Measurements from ENCODE around the gene LRBA.

Gene LRBA

GRCh38 chr4:150943818-150944217 lies 71.3 kb downstream of the LRBA start:
- no peak for DNase-seq (ENCODE audit: low read depth)
- no peak for TF ChIP-seq CTCF (IDR thresholded peaks at IDR 0.05; ENCODE audit: control insufficient read depth, extremely low read depth, insufficient read depth)
- no peak overlapping the region for H3K4me3 ChIP-seq (ENCODE audit: low read depth, low read length)

GRCh38 chr4:150943126-150943525 lies 72.0 kb downstream of the LRBA start:
- no peak overlapping the region for H3K4me3 ChIP-seq (ENCODE audit: low read depth, low read length)
- DNase-seq (ENCODE audit: low read depth), result no peak
- TF ChIP-seq CTCF (IDR thresholded peaks at IDR 0.05; ENCODE audit: control insufficient read depth, extremely low read depth, insufficient read depth), result no peak

DNA sequence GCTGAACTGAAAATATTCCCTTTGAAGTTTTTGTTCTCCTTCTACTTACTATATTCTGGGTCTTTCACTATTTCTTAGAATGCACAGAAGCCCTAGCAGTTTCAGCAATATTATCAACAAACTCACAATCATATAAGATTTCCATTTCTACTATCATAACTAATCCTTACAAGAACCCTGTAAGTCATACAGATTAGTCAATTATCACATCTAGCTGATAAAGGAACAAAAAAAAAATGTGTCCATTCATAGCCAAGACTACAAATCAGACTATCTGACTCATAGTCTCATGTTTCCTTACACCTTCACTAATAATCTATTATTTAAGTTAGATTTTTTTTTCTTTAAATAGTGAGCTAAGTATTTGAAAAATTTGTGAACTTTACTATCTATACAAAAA lies 72.5 kb downstream of the LRBA start:
- H3K4me3 ChIP-seq (ENCODE audit: low read depth, low read length), result no peak overlapping the region
- DNase-seq (ENCODE audit: low read depth), result no peak
- TF ChIP-seq CTCF (IDR thresholded peaks at IDR 0.05; ENCODE audit: control insufficient read depth, extremely low read depth, insufficient read depth), result no peak

- DNase-seq (ENCODE audit: low read depth), result no peak
- TF ChIP-seq CTCF (IDR thresholded peaks at IDR 0.05; ENCODE audit: control insufficient read depth, extremely low read depth, insufficient read depth), result no peak
- H3K4me3 ChIP-seq (ENCODE audit: low read depth, low read length), result no peak overlapping the region
Observed at GRCh38 chr4:150940123-150940522, 75.0 kb downstream of the LRBA start.

DNA sequence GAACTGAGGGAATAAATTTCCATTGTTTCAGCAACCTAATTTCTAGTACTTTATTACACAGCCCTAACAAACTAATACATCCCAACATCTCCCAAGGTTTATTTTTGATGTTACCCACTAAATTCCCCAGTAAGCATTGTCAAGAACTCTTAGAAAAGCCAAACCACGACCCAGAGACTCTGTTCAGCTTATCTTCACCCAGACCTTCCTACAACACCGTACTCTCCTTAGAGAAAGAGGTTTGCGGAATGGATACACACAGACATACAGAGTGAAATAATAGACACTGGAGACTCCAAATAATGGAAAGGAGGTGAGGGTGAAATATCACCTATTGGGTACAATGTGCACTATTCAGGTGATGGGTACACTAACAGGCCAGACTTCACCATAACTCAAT lies 75.6 kb downstream of the LRBA start:
- no peak for DNase-seq (ENCODE audit: low read depth)
- no peak for TF ChIP-seq CTCF (IDR thresholded peaks at IDR 0.05; ENCODE audit: control insufficient read depth, extremely low read depth, insufficient read depth)
- no peak overlapping the region for H3K4me3 ChIP-seq (ENCODE audit: low read depth, low read length)

- no peak for TF ChIP-seq CTCF (IDR thresholded peaks at IDR 0.05; ENCODE audit: control insufficient read depth, extremely low read depth, insufficient read depth)
- H3K4me3 ChIP-seq (ENCODE audit: low read depth, low read length), result no peak overlapping the region
- DNase-seq (ENCODE audit: low read depth), result no peak
Observed at GRCh38 chr4:150938873-150939499, 76.1 kb downstream of the LRBA start.

DNA sequence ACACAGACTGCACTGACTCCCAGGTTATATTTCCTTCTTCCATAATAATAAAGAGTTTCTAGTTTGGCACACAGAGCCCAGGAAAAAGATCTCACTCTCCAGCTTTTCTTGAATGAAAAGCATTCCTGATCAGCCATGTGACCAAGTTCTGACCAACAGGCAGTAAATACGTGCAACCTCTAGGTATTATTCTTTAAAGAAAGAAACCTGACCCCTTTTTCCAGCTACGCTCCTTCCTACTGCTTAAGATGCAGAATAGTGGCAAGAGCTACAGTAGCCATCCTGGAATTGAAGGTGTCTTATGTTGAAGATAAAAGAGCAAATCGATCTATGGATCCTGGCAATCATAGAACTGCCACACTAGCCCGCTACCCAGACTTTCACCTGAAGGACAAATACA lies 76.7 kb downstream of the LRBA start:
- no peak for TF ChIP-seq CTCF (IDR thresholded peaks at IDR 0.05; ENCODE audit: control insufficient read depth, extremely low read depth, insufficient read depth)
- H3K4me3 ChIP-seq (ENCODE audit: low read depth, low read length), result no peak overlapping the region
- DNase-seq (ENCODE audit: low read depth), result no peak
